PFSK-1 (cell line): ENCODE results near the gene RASSF1.

Source experiments
- FOXP2 ChIP-seq: optimal IDR thresholded peaks from 2 replicates; pipeline ENCODE3; 2011; ENCODE audit warnings: borderline replicate concordance, control low read depth, inconsistent platforms; ENCODE audit not compliant: insufficient read depth; ENCODE audit errors: extremely low read length, extremely low read depth
- POLR2AphosphoS5 ChIP-seq: IDR thresholded peaks from 2 replicates; pipeline ENCODE4 v1.6.1; 2012; ENCODE audit warnings: low read depth, mild to moderate bottlenecking, control low read depth, low read length, moderate library complexity
- REST ChIP-seq, 2 experiments: IDR thresholded peaks; 2 replicates each; pipeline versions ENCODE4 v1.6.1 to v1.8.0; 2011 to 2012; ENCODE audit warnings: low read depth in 2 of 2, low read length in 2 of 2, control low read depth in 1 of 2, inconsistent platforms in 1 of 2, mild to moderate bottlenecking in 1 of 2, moderate library complexity in 1 of 2; ENCODE audit not compliant: insufficient read depth in 1 of 2
- SIN3A ChIP-seq: IDR thresholded peaks from 2 replicates; pipeline ENCODE4 v1.6.1; 2012; ENCODE audit warnings: mild to moderate bottlenecking, low read length, moderate library complexity, borderline replicate concordance; ENCODE audit not compliant: insufficient read depth
- TAF1 ChIP-seq: IDR thresholded peaks from 2 replicates; pipeline ENCODE4 v1.6.1; 2012; ENCODE audit warnings: low read length, control low read depth, borderline replicate concordance; ENCODE audit not compliant: insufficient read depth

Gene RASSF1

GRCh38 chr3:50383750-50384149 is 43.1 kb upstream of the RASSF1 start:
- TF ChIP-seq REST (IDR thresholded peaks at IDR 0.05; ENCODE audit: insufficient read depth in 1 of 2, low read depth in 2 of 2, low read length in 2 of 2) (no peak), SIN3A (no peak), POLR2AphosphoS5 (no peak), FOXP2 (no peak), TAF1 (no peak)

- TF ChIP-seq REST (IDR thresholded peaks at IDR 0.05; ENCODE audit: insufficient read depth in 1 of 2, low read depth in 2 of 2, low read length in 2 of 2) (no peak), SIN3A (no peak), TAF1 (no peak), FOXP2 (no peak), POLR2AphosphoS5 (no peak)
Measured at GRCh38 chr3:50382722-50383121, 42.1 kb upstream of the RASSF1 start.

- TF ChIP-seq FOXP2 (no peak), POLR2AphosphoS5 (no peak), SIN3A (no peak), REST (IDR thresholded peaks at IDR 0.05; ENCODE audit: insufficient read depth in 1 of 2, low read depth in 2 of 2, low read length in 2 of 2) (no peak), TAF1 (no peak)
Measured at GRCh38 chr3:50381383-50381782, 40.7 kb upstream of the RASSF1 start.

- TF ChIP-seq POLR2AphosphoS5 (no peak), SIN3A (no peak), REST (IDR thresholded peaks at IDR 0.05; ENCODE audit: insufficient read depth in 1 of 2, low read depth in 2 of 2, low read length in 2 of 2) (no peak), TAF1 (no peak), FOXP2 (no peak)
Measured at GRCh38 chr3:50380405-50381085, 39.9 kb upstream of the RASSF1 start.
